ENCODE results near the gene FAM117B.
"Not testable (repeated sequence)": the region's sequence is repeated elsewhere in the genome, so short reads cannot be mapped to it uniquely, and the experiment has no call there.

FAM117B gene

DNA sequence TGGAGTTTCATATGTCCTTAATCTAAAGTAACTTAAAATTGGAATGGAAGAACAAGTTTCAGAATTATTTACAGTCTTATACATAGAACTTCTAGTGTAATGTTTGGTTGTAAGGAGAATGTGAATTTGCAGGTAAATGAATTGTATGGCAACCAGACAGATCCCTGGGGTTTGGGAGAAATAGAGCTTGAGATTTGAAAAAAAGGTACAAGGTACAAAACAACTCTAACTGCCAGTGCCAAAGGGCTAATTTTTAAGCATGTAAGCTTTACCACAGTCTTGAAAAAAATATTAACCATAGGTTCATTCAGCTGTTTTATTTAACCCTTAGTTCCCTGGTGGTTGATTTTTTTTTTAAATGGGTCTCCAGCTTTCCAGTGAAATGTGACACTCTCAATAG is 133.5 kb downstream of the FAM117B start:
- H3K9me3 Mint-ChIP-seq: no peaks in the 10 kb centered on the region
- DNase-seq (ENCODE audit: low spot score in 2 of 2): no peak
- H3K4me3 Mint-ChIP-seq: no peak overlapping the region
- peak overlapping the region; percentile 13 for H3K27ac Mint-ChIP-seq
- no peak for ATAC-seq (ENCODE audit: low read depth)
- H3K27me3 Mint-ChIP-seq: no peaks in the 10 kb centered on the region
- peaks cover 29% of the 10 kb centered on the region for H3K36me3 Mint-ChIP-seq
- H3K4me1 Mint-ChIP-seq: peaks cover 6% of the 10 kb centered on the region

DNA sequence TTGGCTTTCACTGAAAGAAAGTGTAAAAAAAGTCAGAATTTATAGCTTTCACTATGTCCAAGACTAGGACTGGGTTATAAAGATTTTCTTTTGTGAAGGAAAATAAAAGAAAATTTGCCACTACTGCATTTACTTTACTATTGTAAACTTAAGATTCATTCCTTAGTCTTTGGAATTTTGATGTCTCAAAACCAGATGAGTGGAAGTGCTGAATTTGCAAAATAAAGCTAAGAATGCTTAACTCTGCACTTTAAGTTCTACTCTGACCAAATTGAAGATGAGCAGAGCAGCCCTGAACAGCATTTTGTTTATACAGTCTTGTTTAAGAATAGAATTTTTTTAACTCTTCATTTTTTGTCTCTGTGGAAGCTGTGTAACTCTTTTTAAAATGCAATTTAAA is 134.4 kb downstream of the FAM117B start:
- DNase-seq (ENCODE audit: low spot score in 2 of 2): no peak
- Mint-ChIP-seq H3K27ac (peak overlapping the region; percentile 55), H3K4me1 (peaks cover 3% of the 10 kb centered on the region), H3K4me3 (no peak overlapping the region), H3K36me3 (peaks cover 26% of the 10 kb centered on the region), H3K9me3 (no peaks in the 10 kb centered on the region), H3K27me3 (no peaks in the 10 kb centered on the region)
- no peak for ATAC-seq (ENCODE audit: low read depth)

DNA sequence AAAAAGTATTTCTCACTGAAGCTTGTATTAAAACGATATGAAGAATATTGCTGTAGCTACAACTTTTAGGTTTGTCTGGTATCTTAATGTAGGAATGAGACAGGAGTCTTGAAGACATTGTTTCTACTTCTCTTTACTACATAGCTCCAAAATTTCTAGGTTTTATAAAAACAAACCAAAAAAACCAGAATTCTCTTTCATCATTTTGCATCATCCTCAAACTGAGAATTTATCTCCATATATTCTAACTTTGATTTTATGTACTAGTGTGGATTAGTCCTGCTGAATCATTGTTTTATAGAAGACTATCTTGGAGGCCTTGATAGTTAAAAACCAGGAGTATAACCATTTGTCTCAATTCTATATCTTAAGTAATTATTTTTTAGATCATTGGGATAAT is 136.6 kb downstream of the FAM117B start:
- H3K4me3 Mint-ChIP-seq: no peak overlapping the region
- no peak overlapping the region for H3K27ac Mint-ChIP-seq
- H3K4me1 Mint-ChIP-seq: peaks cover 3% of the 10 kb centered on the region
- H3K36me3 Mint-ChIP-seq: peaks cover 24% of the 10 kb centered on the region
- DNase-seq (ENCODE audit: low spot score in 2 of 2) (no peak), ATAC-seq (ENCODE audit: low read depth) (no peak)
- no peaks in the 10 kb centered on the region for H3K9me3 Mint-ChIP-seq
- no peaks in the 10 kb centered on the region for H3K27me3 Mint-ChIP-seq

DNA sequence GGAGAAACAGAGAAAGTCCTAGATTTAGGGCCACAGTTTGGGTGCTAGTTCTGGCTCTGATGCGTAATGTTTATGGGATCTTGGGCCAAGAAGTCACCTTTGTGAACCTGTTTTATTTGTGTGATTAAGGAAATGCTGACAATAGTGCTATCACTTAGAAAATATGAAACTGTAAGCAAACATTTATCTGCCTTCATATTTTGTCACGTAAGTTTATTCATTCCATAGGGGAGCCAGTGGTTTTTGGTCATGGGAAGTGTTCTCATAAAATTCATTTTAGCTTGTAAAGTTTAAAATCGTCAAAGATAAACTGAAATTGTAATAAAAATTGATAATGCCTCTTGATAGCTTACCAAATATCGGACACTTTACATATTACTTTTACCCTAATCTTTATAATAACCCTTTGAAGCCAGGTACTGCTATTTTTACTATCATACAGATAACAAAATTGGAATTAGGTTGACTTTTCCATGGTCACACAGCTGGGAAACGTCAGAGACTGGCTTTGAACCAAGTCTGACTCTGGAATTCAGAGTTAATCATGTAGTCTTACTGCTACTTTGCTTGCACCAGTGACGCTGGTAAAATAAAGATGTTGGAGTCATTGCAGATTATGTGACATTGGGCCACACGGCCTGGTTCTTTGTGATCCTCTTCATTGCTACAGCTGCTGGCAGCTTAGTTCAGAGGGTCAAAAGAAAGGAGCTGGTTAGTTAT is 137.1 kb downstream of the FAM117B start:
- no peak for ATAC-seq (ENCODE audit: low read depth)
- H3K27ac Mint-ChIP-seq: no peak overlapping the region
- no peaks in the 10 kb centered on the region for H3K27me3 Mint-ChIP-seq
- no peaks in the 10 kb centered on the region for H3K9me3 Mint-ChIP-seq
- H3K4me1 Mint-ChIP-seq: peaks cover 3% of the 10 kb centered on the region
- DNase-seq (ENCODE audit: low spot score in 2 of 2): no peak
- no peak overlapping the region for H3K4me3 Mint-ChIP-seq
- peaks cover 19% of the 10 kb centered on the region for H3K36me3 Mint-ChIP-seq

DNA sequence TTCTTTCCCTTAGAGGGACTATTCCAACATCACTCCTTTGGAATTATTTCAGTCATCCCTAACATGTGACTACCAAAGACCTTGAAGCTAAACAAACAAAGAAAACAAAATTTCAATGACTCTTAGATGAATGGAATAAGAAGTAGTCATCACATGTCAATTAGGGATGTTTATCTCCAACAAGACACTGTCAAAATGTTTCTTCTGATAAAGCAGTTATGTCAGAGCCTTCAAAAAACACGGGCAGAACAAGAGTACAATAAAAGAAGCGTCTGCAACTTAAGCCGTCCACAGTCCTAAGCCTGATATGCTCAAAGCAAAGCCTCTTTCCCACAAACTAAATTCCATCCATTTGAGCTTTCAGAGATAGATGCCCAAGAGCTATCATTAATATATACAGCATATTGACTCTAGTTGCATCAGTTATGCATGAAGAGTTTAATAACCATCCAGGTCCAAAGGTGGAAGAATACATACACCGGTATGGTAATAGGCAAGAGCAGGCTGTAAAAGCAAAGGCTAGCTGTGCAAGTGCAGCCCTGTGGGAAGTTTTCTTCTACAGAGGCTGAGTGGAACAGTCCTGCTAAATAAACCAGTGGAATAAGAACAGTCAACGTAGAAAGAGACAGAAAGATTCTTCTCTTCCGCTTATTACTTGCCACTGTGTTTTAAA is 138.7 kb downstream of the FAM117B start:
- no peak overlapping the region for H3K27ac Mint-ChIP-seq
- DNase-seq (ENCODE audit: low spot score in 2 of 2) (no peak), ATAC-seq (ENCODE audit: low read depth) (no peak)
- no peak overlapping the region for H3K4me3 Mint-ChIP-seq
- H3K27me3 Mint-ChIP-seq: no peaks in the 10 kb centered on the region
- no peaks in the 10 kb centered on the region for H3K9me3 Mint-ChIP-seq
- H3K4me1 Mint-ChIP-seq: no peaks in the 10 kb centered on the region
- peaks cover 21% of the 10 kb centered on the region for H3K36me3 Mint-ChIP-seq

DNA sequence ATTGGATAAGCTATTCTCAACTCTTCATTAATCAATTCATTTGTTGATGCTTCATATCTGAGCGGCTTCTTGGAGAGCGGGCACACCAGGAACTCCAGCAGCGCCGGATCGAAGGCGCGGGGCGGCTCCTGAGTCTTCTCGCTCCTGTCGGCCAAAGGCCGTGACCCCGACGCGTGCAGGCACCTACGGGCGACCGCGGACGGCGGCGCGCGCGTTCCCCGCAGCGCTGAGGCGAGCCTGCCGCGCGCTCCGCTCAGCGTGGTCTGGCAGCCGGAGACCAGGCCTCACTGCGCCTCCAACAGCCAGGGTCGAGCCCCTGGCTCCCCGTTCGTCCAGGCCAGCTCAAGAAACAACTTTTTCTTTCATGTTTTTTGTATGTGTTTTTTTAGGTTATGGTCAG is 139.3 kb downstream of the FAM117B start:
- peak; percentile 22 for ATAC-seq (ENCODE audit: low read depth)
- H3K27me3 Mint-ChIP-seq: no peaks in the 10 kb centered on the region
- H3K4me1 Mint-ChIP-seq: no peaks in the 10 kb centered on the region
- no peak overlapping the region for H3K27ac Mint-ChIP-seq
- DNase-seq (ENCODE audit: low spot score in 2 of 2): no peak
- H3K4me3 Mint-ChIP-seq: no peak overlapping the region
- H3K9me3 Mint-ChIP-seq: no peaks in the 10 kb centered on the region
- peaks cover 23% of the 10 kb centered on the region for H3K36me3 Mint-ChIP-seq

DNA sequence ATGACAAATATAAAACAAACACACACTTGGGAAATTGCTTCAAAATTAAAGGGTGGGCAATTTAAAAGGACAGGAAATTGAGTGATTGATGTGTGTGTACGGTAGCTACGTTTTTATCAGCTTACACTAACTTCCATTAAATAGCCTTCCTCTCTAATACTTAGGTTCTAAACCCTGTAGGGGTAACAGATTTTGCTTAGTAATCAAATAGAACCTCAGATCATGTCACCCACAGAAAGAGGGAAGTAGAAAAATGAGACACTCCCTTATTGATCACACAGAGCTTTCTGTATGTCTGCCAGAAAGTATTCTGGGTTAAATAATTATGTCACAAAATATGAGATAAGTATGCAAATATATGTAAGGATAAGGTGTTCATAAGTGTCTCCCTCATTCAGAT is 143.4 kb downstream of the FAM117B start:
- Mint-ChIP-seq H3K9me3 (no peaks in the 10 kb centered on the region), H3K4me1 (no peaks in the 10 kb centered on the region), H3K27ac (no peak overlapping the region), H3K36me3 (peaks cover 29% of the 10 kb centered on the region), H3K4me3 (no peak overlapping the region), H3K27me3 (no peaks in the 10 kb centered on the region)
- DNase-seq (ENCODE audit: low spot score in 2 of 2) (no peak), ATAC-seq (ENCODE audit: low read depth) (peak; percentile 46)

DNA sequence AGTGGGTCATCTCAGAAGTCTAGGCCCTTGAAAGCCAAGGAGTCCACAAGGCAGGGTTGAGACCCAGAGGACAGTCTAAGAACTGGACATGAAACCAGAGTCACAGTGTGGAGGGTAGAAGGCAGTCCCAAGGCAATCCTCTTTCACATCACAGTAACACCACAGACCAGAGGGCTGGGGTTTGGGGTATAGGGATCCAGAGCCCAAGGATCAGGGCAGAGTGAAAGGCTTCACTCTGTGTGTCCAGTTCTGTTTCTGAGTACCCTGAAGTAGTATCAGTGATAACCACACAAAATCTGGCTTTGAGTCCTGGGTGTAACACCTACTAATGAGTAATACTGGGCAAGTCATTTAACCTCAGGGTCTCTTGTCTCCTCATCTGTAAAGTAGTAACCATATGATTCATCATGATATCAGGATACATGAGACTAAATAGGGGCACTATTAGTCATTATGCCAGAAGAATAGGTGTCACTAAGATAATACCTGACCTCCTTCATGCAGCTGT is 145.8 kb downstream of the FAM117B start:
- peaks cover 26% of the 10 kb centered on the region for H3K36me3 Mint-ChIP-seq
- no peak for DNase-seq (ENCODE audit: low spot score in 2 of 2)
- no peak for ATAC-seq (ENCODE audit: low read depth)
- peak overlapping the region; percentile 79 for H3K27ac Mint-ChIP-seq
- H3K27me3 Mint-ChIP-seq: no peaks in the 10 kb centered on the region
- H3K9me3 Mint-ChIP-seq: no peaks in the 10 kb centered on the region
- no peaks in the 10 kb centered on the region for H3K4me1 Mint-ChIP-seq
- no peak overlapping the region for H3K4me3 Mint-ChIP-seq

DNA sequence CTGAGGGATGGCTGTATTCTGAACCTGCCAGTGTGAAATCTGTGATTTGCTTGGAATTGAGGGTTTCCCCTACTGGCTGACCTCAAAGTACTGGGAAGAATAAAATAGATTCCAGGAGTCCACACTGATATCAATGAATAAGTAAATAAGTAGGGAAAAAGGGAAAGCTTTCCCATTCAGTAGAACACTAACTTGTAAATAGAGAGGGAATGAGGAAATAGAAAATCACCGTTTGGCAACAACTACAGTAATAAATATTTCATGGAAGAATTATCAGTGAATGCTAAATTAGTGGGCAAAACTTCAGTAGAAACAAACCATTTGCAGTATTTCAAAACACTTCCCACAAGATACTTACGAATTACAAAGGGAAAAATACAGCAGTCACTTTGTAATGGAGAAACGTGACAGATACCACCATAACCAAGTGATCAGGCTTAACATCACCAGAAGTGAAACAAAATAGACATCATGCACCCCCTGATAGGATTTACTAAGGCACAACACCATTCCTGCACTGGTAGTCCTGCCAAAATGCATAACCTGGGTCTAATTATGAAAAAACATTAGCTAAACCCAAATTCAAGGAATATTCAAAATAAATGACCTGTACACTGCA is 148.3 kb downstream of the FAM117B start:
- DNase-seq (ENCODE audit: low spot score in 2 of 2): no peak

DNA sequence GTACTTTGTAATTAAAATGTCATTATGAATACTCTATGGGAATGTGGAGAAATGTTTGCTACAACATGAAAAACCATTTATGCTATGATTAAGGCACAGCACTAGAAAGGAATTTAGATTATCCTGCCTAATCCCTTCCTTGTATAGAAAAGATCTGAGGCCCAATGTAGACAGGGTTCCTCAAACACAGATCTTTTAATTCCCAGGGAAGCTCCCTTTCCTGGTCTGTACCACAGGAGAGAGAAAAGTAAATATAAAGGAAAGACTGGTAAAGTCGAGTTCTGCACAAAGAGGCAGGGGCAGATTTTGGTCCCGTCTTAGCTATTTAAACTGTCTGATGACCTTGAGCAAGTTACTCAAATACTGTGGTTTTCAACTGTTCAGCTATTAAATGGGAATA is 152.1 kb downstream of the FAM117B start:
- no peaks in the 10 kb centered on the region for H3K4me1 Mint-ChIP-seq
- no peaks in the 10 kb centered on the region for H3K27me3 Mint-ChIP-seq
- H3K36me3 Mint-ChIP-seq: peaks cover 34% of the 10 kb centered on the region
- H3K27ac Mint-ChIP-seq: peak overlapping the region; percentile 18
- no peaks in the 10 kb centered on the region for H3K9me3 Mint-ChIP-seq
- no peak overlapping the region for H3K4me3 Mint-ChIP-seq
- ATAC-seq (ENCODE audit: low read depth): no peak
- no peak for DNase-seq (ENCODE audit: low spot score in 2 of 2)

More for the DNA sequence above, 148.3 kb downstream of the FAM117B start:
- Mint-ChIP-seq H3K27me3 (no peaks in the 10 kb centered on the region), H3K9me3 (no peaks in the 10 kb centered on the region), H3K4me1 (no peaks in the 10 kb centered on the region), H3K27ac (peak overlapping the region; percentile 47), H3K36me3 (peaks cover 35% of the 10 kb centered on the region), H3K4me3 (no peak overlapping the region)
- ATAC-seq (ENCODE audit: low read depth): no peak

DNA sequence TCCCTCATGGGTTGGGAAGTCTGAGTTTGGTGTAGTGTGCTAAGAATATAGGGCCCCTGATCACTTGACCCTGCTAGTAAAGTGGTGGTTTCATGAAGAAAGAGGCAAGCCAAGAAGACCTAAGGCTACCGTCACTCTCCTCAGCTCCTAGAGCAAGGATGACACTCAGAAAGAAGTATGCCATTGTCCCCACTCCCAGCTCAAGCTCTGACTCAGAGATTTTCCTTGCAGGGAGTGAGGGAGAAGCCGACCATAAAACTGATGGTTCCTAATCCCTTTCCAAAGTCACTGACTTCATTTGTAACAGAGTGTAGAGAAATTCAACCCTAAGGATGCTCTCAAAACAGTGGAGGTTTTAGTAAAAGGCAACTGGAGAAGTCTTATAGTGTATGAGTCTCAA is 155.9 kb downstream of the FAM117B start:
- Mint-ChIP-seq H3K27me3 (no peaks in the 10 kb centered on the region), H3K36me3 (peaks cover 28% of the 10 kb centered on the region), H3K4me3 (no peak overlapping the region), H3K27ac (no peak overlapping the region), H3K4me1 (no peaks in the 10 kb centered on the region), H3K9me3 (no peaks in the 10 kb centered on the region)
- DNase-seq (ENCODE audit: low spot score in 2 of 2): no peak
- no peak for ATAC-seq (ENCODE audit: low read depth)

DNA sequence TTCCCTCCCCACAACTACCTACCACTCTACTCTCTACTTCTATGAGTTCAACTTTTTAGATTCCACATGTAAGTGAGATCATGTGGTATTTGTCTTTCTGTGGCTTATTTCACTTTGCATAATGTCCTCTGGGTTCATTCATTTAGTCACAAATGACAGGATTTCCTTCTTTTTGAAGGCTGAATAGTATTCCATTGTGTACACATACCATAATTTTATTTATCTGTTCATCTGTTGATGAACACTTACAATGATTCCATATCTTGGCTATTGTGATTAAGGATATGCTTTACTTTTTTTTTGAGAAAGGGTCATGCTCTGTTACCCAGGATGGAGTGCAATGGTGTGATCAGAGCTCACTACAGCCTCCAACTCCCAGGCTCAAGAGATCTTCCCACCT is 163.2 kb downstream of the FAM117B start:
- no peaks in the 10 kb centered on the region for H3K4me1 Mint-ChIP-seq
- no peaks in the 10 kb centered on the region for H3K27me3 Mint-ChIP-seq
- peaks cover 7% of the 10 kb centered on the region for H3K9me3 Mint-ChIP-seq
- H3K27ac Mint-ChIP-seq: no peak overlapping the region
- DNase-seq (ENCODE audit: low spot score in 2 of 2) (no peak), ATAC-seq (ENCODE audit: low read depth) (no peak)
- no peak overlapping the region for H3K4me3 Mint-ChIP-seq
- H3K36me3 Mint-ChIP-seq: peaks cover 32% of the 10 kb centered on the region

DNA sequence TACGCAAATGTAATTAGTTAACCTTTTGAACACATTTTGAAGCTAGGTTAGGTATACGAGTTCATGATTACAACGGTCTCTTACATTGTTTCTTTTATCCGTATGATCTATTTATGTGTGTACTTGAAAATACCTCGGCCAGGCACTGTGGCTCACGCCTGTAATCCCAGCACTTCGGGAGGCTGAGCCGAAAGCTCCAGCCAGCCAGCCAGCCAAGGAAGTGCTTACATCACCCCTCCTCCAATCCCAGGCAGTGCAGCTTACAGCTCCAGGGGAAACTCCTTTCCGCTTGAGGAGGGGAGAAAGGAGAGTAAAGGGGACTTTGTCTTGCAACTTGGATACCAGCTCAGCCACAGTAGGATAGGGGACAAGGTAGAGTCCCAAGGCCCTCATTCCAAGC is 171.1 kb downstream of the FAM117B start:
- not testable (repeated sequence) for DNase-seq (ENCODE audit: low spot score in 2 of 2); H3K9me3 Mint-ChIP-seq; H3K4me3 Mint-ChIP-seq; H3K4me1 Mint-ChIP-seq; ATAC-seq (ENCODE audit: low read depth); H3K27me3 Mint-ChIP-seq; H3K27ac Mint-ChIP-seq
- peaks cover 45% of the 10 kb centered on the region for H3K36me3 Mint-ChIP-seq

DNA sequence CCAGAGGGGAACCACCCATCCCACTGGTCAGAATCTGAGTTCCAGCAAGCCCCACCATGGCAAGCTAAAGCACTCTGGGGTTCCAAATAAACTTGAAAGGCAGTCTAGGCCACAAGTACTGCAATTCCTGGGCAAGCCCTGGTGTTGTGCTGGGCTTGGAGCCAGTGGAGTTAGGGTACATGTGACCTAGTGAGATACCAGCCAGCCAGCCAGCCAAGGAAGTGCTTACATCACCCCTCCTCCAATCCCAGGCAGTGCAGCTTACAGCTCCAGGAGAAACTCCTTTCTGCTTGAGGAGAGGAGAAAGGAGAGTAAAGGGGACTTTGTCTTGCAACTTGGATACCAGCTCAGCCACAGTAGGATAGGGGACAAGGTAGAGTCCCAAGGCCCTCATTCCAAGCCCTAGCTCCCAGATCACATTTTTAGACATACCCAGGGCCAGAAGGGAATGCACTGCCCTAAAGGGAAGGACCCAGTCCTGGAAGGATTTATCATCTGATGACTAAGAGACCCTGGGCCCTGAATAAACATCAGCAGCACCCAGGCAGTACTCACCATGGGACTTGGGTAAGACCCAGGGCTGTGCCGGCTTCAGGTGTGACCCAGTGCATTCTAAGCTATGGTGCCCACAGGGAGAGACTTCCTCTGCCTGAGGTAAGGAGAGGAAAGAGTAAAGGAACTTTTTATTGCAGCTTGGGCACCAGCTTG is 172.8 kb downstream of the FAM117B start:
- H3K9me3 Mint-ChIP-seq; H3K27me3 Mint-ChIP-seq; ATAC-seq (ENCODE audit: low read depth); H3K27ac Mint-ChIP-seq; H3K4me3 Mint-ChIP-seq; H3K4me1 Mint-ChIP-seq; DNase-seq (ENCODE audit: low spot score in 2 of 2): not testable (repeated sequence)
- H3K36me3 Mint-ChIP-seq: peaks cover 38% of the 10 kb centered on the region
